ELR (cell line): ENCODE results near the gene FSTL4.
"Not testable (repeated sequence)": the region's sequence is repeated elsewhere in the genome, so short reads cannot be mapped to it uniquely, and the experiment has no call there.

ENCODE experiments used
- DNase-seq: peaks from one replicate; pipeline ENCODE4 v3.0.0-alpha.2; 2015; ENCODE audit warnings: low read depth

Gene FSTL4

GRCh38 chr5:133401731-133402347, 210.5 kb downstream of the FSTL4 start:
- no peak for DNase-seq

GRCh38 chr5:133400831-133401351, 211.4 kb downstream of the FSTL4 start:
- DNase-seq = no peak

- DNase-seq = no peak
Measured at GRCh38 chr5:133400120-133400519, 212.2 kb downstream of the FSTL4 start.

- no peak for DNase-seq
Measured at GRCh38 chr5:133399247-133399891, 213.0 kb downstream of the FSTL4 start.

- DNase-seq = no peak
Measured at GRCh38 chr5:133398646-133399101, 213.7 kb downstream of the FSTL4 start.

GRCh38 chr5:133397990-133398645, 214.2 kb downstream of the FSTL4 start:
- DNase-seq = no peak

GRCh38 chr5:133397348-133397747, 215.0 kb downstream of the FSTL4 start:
- DNase-seq = no peak

GRCh38 chr5:133396814-133397213, 215.5 kb downstream of the FSTL4 start:
- DNase-seq = no peak

GRCh38 chr5:133396187-133396741, 216.1 kb downstream of the FSTL4 start:
- no peak for DNase-seq

GRCh38 chr5:133395207-133395606, 217.1 kb downstream of the FSTL4 start:
- DNase-seq = not testable (repeated sequence)

GRCh38 chr5:133394477-133394817, 217.9 kb downstream of the FSTL4 start:
- DNase-seq = not testable (repeated sequence)

- DNase-seq = no peak
Measured at GRCh38 chr5:133393776-133394476, 218.4 kb downstream of the FSTL4 start.

- no peak for DNase-seq
Measured at GRCh38 chr5:133392448-133392847, 219.9 kb downstream of the FSTL4 start.

- DNase-seq = no peak
Measured at GRCh38 chr5:133391354-133392136, 220.8 kb downstream of the FSTL4 start.

GRCh38 chr5:133390416-133391353, 221.7 kb downstream of the FSTL4 start:
- DNase-seq = no peak

GRCh38 chr5:133389066-133389590, 223.2 kb downstream of the FSTL4 start:
- DNase-seq = no peak

- DNase-seq = no peak
Measured at GRCh38 chr5:133387621-133388020, 224.7 kb downstream of the FSTL4 start.

- DNase-seq = no peak
Measured at GRCh38 chr5:133387091-133387490, 225.2 kb downstream of the FSTL4 start.

- no peak for DNase-seq
Measured at GRCh38 chr5:133386662-133387061, 225.7 kb downstream of the FSTL4 start.

GRCh38 chr5:133385346-133385745, 227.0 kb downstream of the FSTL4 start:
- no peak for DNase-seq
